Activated naive CD4-positive, alpha-beta T cell treated with anti-CD3 and anti-CD28 coated beads, Interleukin-2, amount 50 U/mL, for 72 hours (primary cell): Measurements from ENCODE around the gene NUMBL. TPM values are rescaled to one million over a fixed set of nuclear protein-coding genes. Genes with fewer than 3 reads are reported as not detected.

Experiments
- ATAC-seq, 2 donors: fragments of 150-1000 bp; cut with Tn5 transposase; 2 replicates each; pipeline ENCODE4 v1.10.0; 2021; ENCODE audit warnings: mild to moderate bottlenecking in 2 of 2, moderate library complexity in 2 of 2
- DNase-seq, 2 donors: peaks; one replicate each; pipeline ENCODE4 v3.0.0; 2021 to 2022; ENCODE audit warnings: low spot score in 2 of 2
- H3K27ac Mint-ChIP-seq, 2 donors: one replicate each; pipeline ENCODE4 v1.8.0; 2022; ENCODE audit warnings: mild to moderate bottlenecking in 2 of 2, mixed read lengths in 2 of 2
- H3K36me3 Mint-ChIP-seq, 2 donors: one replicate each; pipeline ENCODE4 v1.8.0; 2022; ENCODE audit warnings: mixed read lengths in 2 of 2
- H3K9me3 Mint-ChIP-seq, 2 donors: one replicate each; pipeline ENCODE4 v1.8.0; 2022; ENCODE audit warnings: mixed read lengths in 2 of 2
- total RNA-seq, 2 donors: library from RNA; stranded (reverse); gene quantifications; one replicate each; pipeline ENCODE4 v1.2.3, GENCODE V29; 2022

NUMBL gene
- total RNA-seq, 2 donors from 2014 or later: 18.0 to 20.2 TPM

DNA sequence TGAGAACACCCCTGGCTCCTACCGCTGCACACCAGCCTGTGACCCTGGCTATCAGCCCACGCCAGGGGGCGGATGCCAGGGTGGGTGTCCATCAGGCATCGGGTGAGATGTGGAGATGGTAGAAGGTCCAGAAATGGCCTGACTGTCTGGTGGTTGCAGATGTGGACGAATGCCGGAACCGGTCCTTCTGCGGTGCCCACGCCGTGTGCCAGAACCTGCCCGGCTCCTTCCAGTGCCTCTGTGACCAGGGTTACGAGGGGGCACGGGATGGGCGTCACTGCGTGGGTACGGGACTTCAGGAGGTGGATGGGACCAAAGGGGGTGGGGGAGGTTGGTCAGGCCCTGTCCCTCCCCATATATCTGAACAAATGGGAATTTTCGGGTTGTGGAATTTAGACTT lies 73.5 kb downstream of the NUMBL start:
- ATAC-seq: no peak
- H3K27ac Mint-ChIP-seq: peak overlapping the region in 1 of 2 donors; percentile 55
- no peak for DNase-seq
- no peaks in the 10 kb centered on the region for H3K9me3 Mint-ChIP-seq
- H3K36me3 Mint-ChIP-seq: peaks cover 35 to 46% of the 10 kb centered on the region in 2 donors

DNA sequence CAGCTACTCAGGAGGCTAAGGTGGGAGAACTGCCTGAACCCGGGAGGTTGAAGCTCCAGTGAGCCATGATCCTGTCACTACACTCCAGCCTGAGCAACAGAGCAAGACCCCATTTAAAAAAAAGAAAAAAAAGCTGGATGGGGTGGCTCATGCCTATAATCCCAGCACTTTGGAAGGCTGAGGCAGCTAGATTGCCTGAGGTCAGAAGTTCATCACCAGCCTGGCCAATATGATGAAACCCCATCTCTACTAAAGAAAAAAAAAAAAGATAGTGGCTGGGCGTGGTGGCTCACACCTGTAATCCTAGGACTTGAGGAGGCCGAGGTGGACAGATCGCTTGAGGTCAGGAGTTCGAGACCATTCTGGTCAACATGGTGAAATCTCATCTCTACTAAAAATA lies 74.3 kb downstream of the NUMBL start:
- ATAC-seq: no peak
- no peak for DNase-seq
- H3K27ac Mint-ChIP-seq: peak overlapping the region; percentile 94 to 99
- H3K9me3 Mint-ChIP-seq: no peaks in the 10 kb centered on the region
- peaks cover 32 to 39% of the 10 kb centered on the region in 2 donors for H3K36me3 Mint-ChIP-seq

Other genes with a start within 250 kb of the NUMBL start
- gene SERTAD3, start 246.3 kb downstream of the NUMBL start, total RNA-seq: 10 to 100 TPM; 14.3 to 23.4 TPM
- gene BLVRB, start 224.9 kb downstream of the NUMBL start, total RNA-seq: 10 to 100 TPM; 39.7 to 52.2 TPM
- gene SPTBN4, start 223.7 kb downstream of the NUMBL start, total RNA-seq: 1 to 10 TPM; 3.7 to 4.2 TPM
- 100 to 1,000 TPM; 108 to 173 TPM for gene SHKBP1, start 113.8 kb downstream of the NUMBL start, total RNA-seq
- gene LTBP4, start 89.3 kb downstream of the NUMBL start, total RNA-seq: 100 to 1,000 TPM; 178 to 245 TPM
- gene COQ8B, start 26.2 kb upstream of the NUMBL start, total RNA-seq: 10 to 100 TPM; 25.5 to 39.8 TPM
- gene ITPKC, start 26.5 kb upstream of the NUMBL start, total RNA-seq: 1 to 10 TPM; 8.3 to 9.4 TPM
- gene ACTMAP, start 59.8 kb upstream of the NUMBL start, total RNA-seq: 10 to 100 TPM; 21.4 to 23.2 TPM
- gene SNRPA, start 60.6 kb upstream of the NUMBL start, total RNA-seq: 100 to 1,000 TPM; 197 to 227 TPM
- gene MIA, start 84.9 kb upstream of the NUMBL start, total RNA-seq: not detected
- gene RAB4B, start 87.6 kb upstream of the NUMBL start, total RNA-seq: 10 to 100 TPM; 42.8 to 60.6 TPM
- 10 to 100 TPM; 88.3 to 96.7 TPM for gene EGLN2, start 108.5 kb upstream of the NUMBL start, total RNA-seq
- under 1 TPM in 1 of 2 donors, not detected in 1; 0.23 TPM for gene CYP2A6, start 159.8 kb upstream of the NUMBL start, total RNA-seq
- gene CYP2A7, start 191.6 kb upstream of the NUMBL start, total RNA-seq: not detected